ENCODE measurements around the gene RAPGEF3.

RAPGEF3 gene

GRCh38 chr12:47715877-47716548 is 42.7 kb downstream of the RAPGEF3 start:
- no peak overlapping the region for H2AFZ ChIP-seq (ENCODE audit: insufficient read depth, low read length, poor library complexity)
- no peak overlapping the region for H3K9ac ChIP-seq (ENCODE audit: low read length)
- H4K8ac ChIP-seq (ENCODE audit: low read depth, low read length) = no peak overlapping the region
- H2BK12ac ChIP-seq (ENCODE audit: low read length) = no peak overlapping the region
- no peaks in the 10 kb centered on the region for H3K79me2 ChIP-seq (ENCODE audit: control insufficient read depth, insufficient read depth, low read length, poor library complexity)
- no peaks in the 10 kb centered on the region for H3K27me3 ChIP-seq (ENCODE audit: insufficient read depth, low read length)
- no peak overlapping the region for H2BK5ac ChIP-seq (ENCODE audit: low read depth, low read length, poor library complexity)
- H3K36me3 ChIP-seq (ENCODE audit: control insufficient read depth in 1 of 2, insufficient read depth in 2 of 2, low read length in 2 of 2) = no peaks in the 10 kb centered on the region
- peaks cover 3% of the 10 kb centered on the region for H3K79me1 ChIP-seq (ENCODE audit: low read length)
- no peak overlapping the region for H3K27ac ChIP-seq (ENCODE audit: low read depth, low read length)
- no peak overlapping the region for H3K14ac ChIP-seq (ENCODE audit: low read length)
- no peak overlapping the region for H3K4me2 ChIP-seq (ENCODE audit: low read length)
- no peak overlapping the region for H2AK5ac ChIP-seq (ENCODE audit: low read length)
- H3K23ac ChIP-seq (ENCODE audit: low read length) = no peak overlapping the region
- H3K4me1 ChIP-seq (ENCODE audit: control insufficient read depth in 1 of 2, insufficient read depth in 2 of 2, low read length in 2 of 2) = no peaks in the 10 kb centered on the region
- no peak overlapping the region for H2BK120ac ChIP-seq (ENCODE audit: insufficient read depth, low read length, poor library complexity)
- no peak overlapping the region for H3K18ac ChIP-seq (ENCODE audit: low read length)
- H4K91ac ChIP-seq (ENCODE audit: low read depth, low read length) = no peak overlapping the region
- WGBS (ENCODE audit: extremely low coverage, insufficient coverage, insufficient read length) = no CpG with 5 or more reads among the region's 13 CpGs
- no peak overlapping the region for H3K4ac ChIP-seq (ENCODE audit: low read depth, low read length)
- H4K12ac ChIP-seq (ENCODE audit: low read depth, low read length) = no peak overlapping the region
- no peak for DNase-seq
- no peaks in the 10 kb centered on the region for H3K9me3 ChIP-seq (ENCODE audit: insufficient read depth, low read depth, low read length)
- H3K4me3 ChIP-seq (ENCODE audit: low read depth, low read length) = no peak overlapping the region

GRCh38 chr12:47715393-47715876 is 43.2 kb downstream of the RAPGEF3 start:
- Histone ChIP-seq H2AK5ac (ENCODE audit: low read length) (no peak overlapping the region), H4K12ac (ENCODE audit: low read depth, low read length) (no peak overlapping the region), H3K9me3 (ENCODE audit: insufficient read depth, low read depth, low read length) (no peaks in the 10 kb centered on the region), H3K9ac (ENCODE audit: low read length) (no peak overlapping the region), H3K79me2 (ENCODE audit: control insufficient read depth, insufficient read depth, low read length, poor library complexity) (no peaks in the 10 kb centered on the region), H3K4me3 (ENCODE audit: low read depth, low read length) (no peak overlapping the region), H2BK120ac (ENCODE audit: insufficient read depth, low read length, poor library complexity) (no peak overlapping the region), H3K4ac (ENCODE audit: low read depth, low read length) (no peak overlapping the region), H2AFZ (ENCODE audit: insufficient read depth, low read length, poor library complexity) (no peak overlapping the region), H2BK12ac (ENCODE audit: low read length) (no peak overlapping the region), H3K18ac (ENCODE audit: low read length) (no peak overlapping the region), H3K14ac (ENCODE audit: low read length) (no peak overlapping the region), H3K4me2 (ENCODE audit: low read length) (no peak overlapping the region), H3K4me1 (ENCODE audit: control insufficient read depth in 1 of 2, insufficient read depth in 2 of 2, low read length in 2 of 2) (no peaks in the 10 kb centered on the region), H3K79me1 (ENCODE audit: low read length) (peaks cover 3% of the 10 kb centered on the region), H3K23ac (ENCODE audit: low read length) (no peak overlapping the region), H4K91ac (ENCODE audit: low read depth, low read length) (no peak overlapping the region), H4K8ac (ENCODE audit: low read depth, low read length) (no peak overlapping the region), H3K36me3 (ENCODE audit: control insufficient read depth in 1 of 2, insufficient read depth in 2 of 2, low read length in 2 of 2) (no peaks in the 10 kb centered on the region), H2BK5ac (ENCODE audit: low read depth, low read length, poor library complexity) (no peak overlapping the region), H3K27ac (ENCODE audit: low read depth, low read length) (no peak overlapping the region), H3K27me3 (ENCODE audit: insufficient read depth, low read length) (no peaks in the 10 kb centered on the region)
- WGBS (ENCODE audit: extremely low coverage, insufficient coverage, insufficient read length) = no CpG with 5 or more reads among the region's 10 CpGs
- DNase-seq = peak; percentile 70 to 92

- Histone ChIP-seq H3K9me3 (ENCODE audit: insufficient read depth, low read depth, low read length) (no peaks in the 10 kb centered on the region), H3K27me3 (ENCODE audit: insufficient read depth, low read length) (no peaks in the 10 kb centered on the region), H3K23ac (ENCODE audit: low read length) (no peak overlapping the region), H3K36me3 (ENCODE audit: control insufficient read depth in 1 of 2, insufficient read depth in 2 of 2, low read length in 2 of 2) (no peaks in the 10 kb centered on the region), H4K12ac (ENCODE audit: low read depth, low read length) (no peak overlapping the region), H4K91ac (ENCODE audit: low read depth, low read length) (no peak overlapping the region), H3K14ac (ENCODE audit: low read length) (no peak overlapping the region), H2BK5ac (ENCODE audit: low read depth, low read length, poor library complexity) (no peak overlapping the region), H3K27ac (ENCODE audit: low read depth, low read length) (no peak overlapping the region), H3K4me3 (ENCODE audit: low read depth, low read length) (no peak overlapping the region), H3K79me1 (ENCODE audit: low read length) (peaks cover 3% of the 10 kb centered on the region), H3K18ac (ENCODE audit: low read length) (no peak overlapping the region), H2AK5ac (ENCODE audit: low read length) (no peak overlapping the region), H3K79me2 (ENCODE audit: control insufficient read depth, insufficient read depth, low read length, poor library complexity) (no peaks in the 10 kb centered on the region), H3K4me1 (ENCODE audit: control insufficient read depth in 1 of 2, insufficient read depth in 2 of 2, low read length in 2 of 2) (no peaks in the 10 kb centered on the region), H4K8ac (ENCODE audit: low read depth, low read length) (no peak overlapping the region), H2BK120ac (ENCODE audit: insufficient read depth, low read length, poor library complexity) (no peak overlapping the region), H3K4me2 (ENCODE audit: low read length) (no peak overlapping the region), H2BK12ac (ENCODE audit: low read length) (no peak overlapping the region), H3K9ac (ENCODE audit: low read length) (no peak overlapping the region), H2AFZ (ENCODE audit: insufficient read depth, low read length, poor library complexity) (no peak overlapping the region), H3K4ac (ENCODE audit: low read depth, low read length) (no peak overlapping the region)
- WGBS (ENCODE audit: extremely low coverage, insufficient coverage, insufficient read length) = no CpG with 5 or more reads among the region's 5 CpGs
- no peak for DNase-seq
Observed at GRCh38 chr12:47714826-47715386, 43.8 kb downstream of the RAPGEF3 start.

GRCh38 chr12:47712171-47712570 is 46.5 kb downstream of the RAPGEF3 start:
- no peak overlapping the region for H3K4me2 ChIP-seq (ENCODE audit: low read length)
- no peak overlapping the region for H3K4ac ChIP-seq (ENCODE audit: low read depth, low read length)
- H2BK12ac ChIP-seq (ENCODE audit: low read length) = no peak overlapping the region
- H3K9me3 ChIP-seq (ENCODE audit: insufficient read depth, low read depth, low read length) = no peaks in the 10 kb centered on the region
- no CpG with 5 or more reads among the region's 6 CpGs for WGBS (ENCODE audit: extremely low coverage, insufficient coverage, insufficient read length)
- H3K4me1 ChIP-seq (ENCODE audit: control insufficient read depth in 1 of 2, insufficient read depth in 2 of 2, low read length in 2 of 2) = no peaks in the 10 kb centered on the region
- H4K12ac ChIP-seq (ENCODE audit: low read depth, low read length) = no peak overlapping the region
- no peak overlapping the region for H3K18ac ChIP-seq (ENCODE audit: low read length)
- H2AK5ac ChIP-seq (ENCODE audit: low read length) = no peak overlapping the region
- no peak overlapping the region for H2BK5ac ChIP-seq (ENCODE audit: low read depth, low read length, poor library complexity)
- H3K9ac ChIP-seq (ENCODE audit: low read length) = no peak overlapping the region
- no peaks in the 10 kb centered on the region for H3K27me3 ChIP-seq (ENCODE audit: insufficient read depth, low read length)
- H3K79me1 ChIP-seq (ENCODE audit: low read length) = no peaks in the 10 kb centered on the region
- no peak overlapping the region for H4K91ac ChIP-seq (ENCODE audit: low read depth, low read length)
- no peak for DNase-seq
- H3K23ac ChIP-seq (ENCODE audit: low read length) = no peak overlapping the region
- H3K27ac ChIP-seq (ENCODE audit: low read depth, low read length) = no peak overlapping the region
- no peaks in the 10 kb centered on the region for H3K36me3 ChIP-seq (ENCODE audit: control insufficient read depth in 1 of 2, insufficient read depth in 2 of 2, low read length in 2 of 2)
- H3K4me3 ChIP-seq (ENCODE audit: low read depth, low read length) = no peak overlapping the region
- H2AFZ ChIP-seq (ENCODE audit: insufficient read depth, low read length, poor library complexity) = no peak overlapping the region
- no peak overlapping the region for H4K8ac ChIP-seq (ENCODE audit: low read depth, low read length)
- H3K14ac ChIP-seq (ENCODE audit: low read length) = no peak overlapping the region
- no peak overlapping the region for H2BK120ac ChIP-seq (ENCODE audit: insufficient read depth, low read length, poor library complexity)
- H3K79me2 ChIP-seq (ENCODE audit: control insufficient read depth, insufficient read depth, low read length, poor library complexity) = no peaks in the 10 kb centered on the region

Measured in trophoblast cell (in vitro differentiated cells and primary cell).